GM18499 (cell line): Measurements from ENCODE around the gene CPEB2.

Experiments
- ATAC-seq: cut with Tn5 transposase; IDR thresholded peaks from one replicate; pipeline ENCODE4 v1.9.1; 2021; ENCODE audit warnings: moderate number of reproducible peaks; ENCODE audit not compliant: insufficient read depth, unreplicated experiment

CPEB2 gene

DNA sequence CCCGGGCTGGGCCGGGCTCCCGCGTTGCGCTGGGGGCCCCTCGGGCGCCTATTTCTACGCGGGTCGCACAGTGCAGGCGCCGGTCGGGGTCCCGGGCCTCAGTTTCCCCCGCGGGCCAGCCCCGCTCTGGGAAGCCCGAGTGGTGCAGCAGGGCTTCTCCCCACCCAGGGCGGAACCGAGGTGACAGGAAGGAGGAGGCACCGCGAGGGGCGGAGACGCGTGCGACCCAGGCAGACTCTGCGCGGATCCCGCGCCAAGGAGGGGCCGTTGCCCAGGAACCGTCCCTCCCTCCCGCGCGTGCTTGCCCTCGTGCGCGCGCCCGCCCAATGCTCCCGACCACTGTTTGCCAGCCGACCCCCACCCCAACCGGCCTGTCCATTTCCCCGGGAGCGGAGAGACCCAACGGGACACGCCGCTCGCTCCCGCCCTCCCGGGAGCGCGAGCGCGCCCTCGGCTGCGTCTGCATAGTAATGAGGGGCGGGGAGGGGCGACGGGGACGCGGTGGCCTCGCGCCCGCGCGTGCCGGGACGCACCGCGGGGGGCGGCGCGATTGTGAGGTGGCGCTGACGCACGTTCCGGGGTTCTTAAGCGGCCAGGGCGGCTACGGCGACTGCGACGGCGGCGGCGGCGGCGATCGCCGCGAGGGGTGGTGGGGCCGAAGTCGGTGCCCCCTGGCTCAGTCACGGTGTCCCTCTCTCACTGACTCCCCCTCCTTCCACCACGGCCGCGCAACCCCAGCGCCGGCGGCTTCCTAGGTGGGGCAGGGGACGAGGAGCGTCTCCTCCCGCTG, at the start of gene CPEB2:
Gene CPEB2, plus strand, starts transcription at position 613 of the 790 bp plus-strand sequence. CDS start 193 bp downstream, outside the sequence.
- ATAC-seq = peak; percentile 48

DNA sequence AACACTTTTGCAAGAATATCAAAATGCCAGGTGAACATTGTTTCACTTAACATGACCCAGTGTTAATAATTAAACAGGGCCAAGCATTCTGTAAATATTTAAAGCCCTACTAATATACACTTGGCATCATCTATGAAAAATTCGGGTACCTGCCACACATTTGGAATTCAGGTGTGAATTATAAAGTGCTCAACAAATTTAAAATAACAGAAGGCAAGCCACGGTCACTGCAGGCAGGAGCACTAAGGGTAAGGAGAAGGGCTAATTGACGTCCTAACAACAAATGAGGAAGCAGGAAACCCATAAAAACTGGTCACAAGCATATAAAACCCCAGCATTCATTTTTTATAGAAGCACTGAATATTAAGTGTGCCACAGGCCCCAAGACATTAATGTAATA, 43.8 kb upstream of the CPEB2 start:
- no peak for ATAC-seq

DNA sequence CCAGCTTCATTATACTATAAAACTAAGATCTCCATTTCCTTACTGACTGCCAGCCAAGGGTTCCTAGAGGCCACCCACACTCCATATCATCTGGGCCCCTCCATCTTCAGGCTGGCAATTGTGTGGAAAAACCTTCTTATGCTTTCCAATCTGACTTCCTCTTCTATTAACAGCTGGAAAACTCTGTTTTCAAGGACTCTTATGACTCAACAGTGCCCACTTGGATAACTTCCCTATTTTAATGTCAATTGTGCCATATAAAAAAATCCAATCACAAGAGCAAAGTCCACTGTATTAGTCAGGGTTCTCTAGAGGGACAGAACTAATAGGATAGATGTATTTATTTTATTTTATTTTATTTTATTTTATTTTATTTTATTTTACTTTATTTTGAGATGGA, 41.0 kb upstream of the CPEB2 start:
- no peak for ATAC-seq

DNA sequence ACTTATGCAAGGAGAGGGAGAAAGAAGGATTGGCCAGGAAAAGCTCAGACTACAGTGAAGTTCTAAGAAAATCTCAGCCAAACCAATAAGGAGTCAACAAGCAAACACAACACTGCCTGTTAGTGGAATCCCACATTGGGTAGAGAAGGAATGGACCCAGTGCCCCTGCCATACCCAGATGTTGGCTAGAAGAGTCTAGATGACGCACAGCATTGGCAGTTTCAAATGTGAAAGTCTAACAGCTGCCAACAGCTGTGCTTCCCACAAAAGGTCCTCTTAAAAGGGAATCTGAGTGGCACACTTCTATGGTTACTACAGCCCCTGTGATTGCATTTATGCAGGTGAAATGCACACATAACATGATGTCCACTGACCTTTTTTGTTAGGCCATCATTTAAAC, 37.2 kb upstream of the CPEB2 start:
- ATAC-seq = no peak

DNA sequence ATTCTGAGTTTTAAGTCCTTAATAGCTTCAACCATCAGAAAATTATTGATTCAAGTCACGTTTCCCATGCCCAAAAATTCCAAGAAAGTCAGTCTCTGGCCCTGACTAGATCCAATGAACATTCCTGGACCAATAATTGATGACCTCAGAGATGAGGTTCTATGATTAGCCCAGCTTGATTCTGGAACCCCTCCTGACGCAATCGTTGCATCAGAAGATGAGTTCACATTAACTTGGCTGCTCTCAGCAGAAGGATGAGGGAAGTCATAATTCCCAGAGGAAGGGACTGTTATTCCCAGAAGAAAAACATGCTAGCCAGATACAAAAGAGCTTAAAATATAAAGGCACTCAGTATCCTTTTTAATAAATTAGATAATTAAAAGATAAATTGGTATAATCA, 34.3 kb upstream of the CPEB2 start:
- ATAC-seq = no peak

DNA sequence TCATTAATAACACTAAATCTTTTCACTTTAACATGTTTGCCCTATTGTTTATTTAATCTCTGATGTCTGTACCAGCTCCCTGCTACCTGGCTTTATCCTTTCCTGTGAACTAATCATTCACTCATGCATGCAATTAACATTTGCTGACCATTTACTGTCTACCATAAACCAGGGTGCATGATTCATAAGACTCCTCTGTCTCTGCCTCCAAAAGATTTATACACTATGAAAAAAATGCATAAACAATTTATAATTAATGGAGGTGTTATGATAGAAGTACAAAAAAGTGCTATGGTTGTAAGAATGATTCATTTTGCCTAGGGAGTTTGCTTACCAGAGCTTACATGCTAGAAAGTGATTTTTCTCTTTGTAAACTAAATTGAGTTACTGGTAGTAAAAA, 24.5 kb upstream of the CPEB2 start:
- ATAC-seq = no peak

DNA sequence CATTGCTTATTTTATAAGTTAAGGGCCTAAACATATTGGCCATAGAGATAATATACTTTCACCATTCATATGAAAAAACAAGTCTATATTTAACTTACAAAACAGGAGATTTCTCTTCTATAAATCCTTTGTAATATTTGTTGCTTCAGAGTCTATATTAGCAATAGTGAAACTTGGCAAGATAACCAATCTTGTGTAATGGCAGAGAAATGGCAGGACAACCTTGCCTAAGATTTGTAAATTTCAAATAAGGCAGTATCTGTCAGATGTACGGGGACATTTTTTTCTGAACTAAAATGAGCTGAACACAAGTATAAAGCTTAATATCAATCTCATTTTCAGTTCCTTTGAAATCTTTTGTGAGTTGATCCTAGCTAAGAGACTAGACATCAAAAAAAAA, 17.8 kb upstream of the CPEB2 start:
- ATAC-seq = no peak

DNA sequence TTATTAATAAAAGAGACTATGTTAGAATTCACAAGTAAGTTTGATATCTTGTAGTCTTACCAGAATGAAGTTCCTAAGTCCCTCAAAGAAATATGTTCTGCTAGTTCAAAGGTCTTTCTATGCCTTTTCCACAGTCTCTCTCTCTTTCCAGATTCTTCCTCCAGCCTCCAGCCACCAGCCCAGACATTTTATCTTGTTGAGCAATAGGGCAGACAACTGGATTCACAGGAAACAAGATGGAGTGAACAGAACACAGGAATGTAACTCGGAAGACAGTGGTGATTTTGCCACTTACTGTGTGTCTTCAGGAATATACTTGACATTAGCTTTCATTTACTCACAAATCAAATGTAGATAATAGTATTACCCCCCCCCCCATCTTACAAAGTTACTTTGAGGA, 17.1 kb upstream of the CPEB2 start:
- ATAC-seq = no peak

DNA sequence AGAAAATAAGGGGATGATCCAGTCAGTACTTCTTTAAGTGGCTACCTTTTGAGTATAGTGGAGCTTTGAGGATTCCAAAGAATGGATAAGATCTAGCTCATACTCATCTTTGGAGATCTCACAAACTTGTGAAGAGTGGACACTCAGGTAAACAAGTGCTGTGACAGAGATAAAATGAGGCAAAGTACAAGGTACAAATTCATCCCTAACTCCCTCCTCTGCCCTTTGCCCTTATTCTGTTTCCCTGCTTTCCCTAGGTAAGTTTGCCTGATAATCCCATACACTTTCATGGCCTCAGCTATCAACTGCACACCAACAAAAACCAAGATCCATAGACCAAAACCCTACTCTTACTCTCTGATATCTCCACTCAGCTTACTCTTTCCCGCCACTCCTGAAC, 16.4 kb upstream of the CPEB2 start:
- ATAC-seq = no peak

DNA sequence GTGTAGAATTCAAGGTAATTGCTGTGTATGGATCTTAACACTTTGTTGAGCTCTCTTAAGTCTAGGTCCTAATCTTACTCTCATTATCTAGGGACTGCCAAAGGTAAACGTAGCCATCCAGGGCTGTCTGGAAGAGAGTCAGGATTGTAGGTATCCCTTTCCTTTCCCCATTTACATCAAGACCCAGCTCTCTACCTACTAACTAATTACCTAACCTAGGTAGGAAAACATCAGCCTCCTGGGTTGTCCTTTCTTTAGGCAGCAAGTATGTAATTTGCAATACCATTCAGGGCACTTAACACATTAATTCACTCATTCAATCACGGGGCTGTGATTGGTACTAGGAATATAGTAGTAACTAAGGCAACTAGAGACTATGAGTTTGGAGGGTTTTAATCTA, 15.2 kb upstream of the CPEB2 start:
- no peak for ATAC-seq

DNA sequence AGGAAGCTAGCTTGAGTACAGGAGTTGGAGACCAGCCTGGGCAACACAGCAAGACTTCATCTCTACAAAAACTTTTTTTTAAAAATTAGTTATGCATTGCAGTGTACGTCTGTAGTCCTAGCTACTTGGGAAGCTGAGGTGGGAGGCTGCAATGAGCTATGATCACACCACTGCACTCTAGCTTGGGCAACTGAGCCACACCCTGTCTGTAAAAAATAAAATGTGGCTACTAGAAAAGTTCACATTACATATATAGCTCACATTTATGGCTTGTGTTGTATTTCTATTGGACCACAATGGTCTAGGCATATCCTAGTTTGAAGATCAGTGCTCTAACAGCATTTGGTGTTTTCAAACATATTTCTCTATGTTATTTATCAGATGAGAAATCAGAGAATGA, 11.8 kb upstream of the CPEB2 start:
- ATAC-seq = no peak

DNA sequence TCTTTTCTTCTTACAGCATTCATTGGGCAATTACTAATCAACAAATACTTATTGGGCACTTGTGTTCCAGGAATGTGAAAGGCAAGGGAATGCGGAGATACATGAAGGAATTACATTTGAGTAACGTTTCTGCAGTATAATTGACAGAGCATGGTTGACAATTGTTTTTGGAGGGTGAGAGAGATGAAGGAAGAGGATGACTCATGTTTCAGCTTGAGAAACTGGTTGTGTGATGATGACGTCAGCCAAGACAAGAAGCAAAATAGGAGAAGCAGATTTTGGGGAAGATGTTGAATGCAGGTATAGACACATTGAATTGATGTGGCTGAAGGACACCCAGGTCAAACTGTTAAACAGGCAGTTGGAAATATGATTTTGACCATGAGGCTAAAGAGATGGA, 8.0 kb upstream of the CPEB2 start:
- no peak for ATAC-seq

DNA sequence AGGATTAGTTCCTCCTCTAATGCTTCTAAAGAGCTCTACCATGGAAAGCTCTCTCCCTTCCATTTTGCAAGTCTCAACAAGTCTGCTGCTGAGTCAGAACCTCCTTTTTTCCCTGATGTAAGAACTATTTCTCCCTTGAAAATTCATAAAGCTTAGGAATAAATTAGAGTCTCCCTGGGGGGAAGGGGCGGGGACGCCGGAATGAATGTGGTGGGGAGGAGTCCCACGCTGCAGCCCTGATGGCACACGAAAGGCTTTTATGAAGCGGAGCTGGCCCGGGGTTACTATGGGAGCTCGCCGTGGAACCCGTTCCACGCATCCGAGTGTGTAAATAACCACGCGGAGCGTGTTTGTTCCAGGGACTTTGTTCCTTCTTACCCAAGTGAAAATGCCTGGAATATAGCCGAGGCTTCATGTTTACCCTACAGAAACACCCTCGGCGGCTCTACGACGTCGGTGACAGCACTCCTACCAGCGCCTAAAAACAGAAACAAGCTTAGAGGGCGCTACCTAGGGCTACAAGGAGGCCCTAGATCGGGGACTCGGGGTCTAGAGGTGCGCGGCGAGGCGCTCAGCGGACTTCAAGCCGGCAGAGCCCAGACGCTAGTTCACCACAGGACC, 923 bp upstream of the CPEB2 start:
- ATAC-seq = peak; percentile 25

DNA sequence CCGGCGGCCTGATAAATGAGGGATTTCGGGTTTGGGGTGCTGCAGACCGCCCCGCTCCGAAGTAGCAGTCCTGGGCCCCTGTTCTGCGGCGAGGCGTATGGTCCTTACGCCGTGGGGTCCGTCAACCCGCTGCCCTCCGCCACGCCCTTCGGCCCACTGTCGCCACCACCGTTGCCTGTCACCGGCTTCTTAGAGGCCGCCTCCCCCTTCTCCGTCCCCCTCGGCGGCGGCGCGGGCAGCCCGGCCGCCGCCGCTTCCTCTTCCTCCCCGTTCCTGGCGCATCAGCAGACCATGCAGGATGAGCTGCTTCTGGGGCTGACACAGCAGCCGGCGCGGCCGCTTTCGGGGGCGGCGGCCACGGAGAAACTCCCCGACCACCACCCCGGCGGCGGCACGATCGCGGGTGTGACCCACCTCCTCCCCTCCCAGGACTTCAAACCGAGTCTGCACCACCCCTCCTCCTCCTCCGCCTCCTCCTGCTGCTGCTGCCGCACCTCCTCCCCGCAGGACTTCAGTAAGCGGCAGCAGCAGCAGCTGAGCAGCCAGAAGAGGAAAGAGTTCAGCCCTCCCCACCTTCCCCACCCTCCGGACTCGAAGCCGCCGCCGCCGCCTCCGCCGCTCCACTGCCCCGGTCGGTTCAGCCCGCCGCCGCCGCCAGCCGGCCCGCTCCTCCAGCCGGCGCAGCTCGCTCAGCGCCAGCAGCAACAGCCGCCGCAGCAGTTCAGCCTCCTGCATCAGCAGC, 549 bp downstream of the CPEB2 start:
- peak; percentile 10 for ATAC-seq

DNA sequence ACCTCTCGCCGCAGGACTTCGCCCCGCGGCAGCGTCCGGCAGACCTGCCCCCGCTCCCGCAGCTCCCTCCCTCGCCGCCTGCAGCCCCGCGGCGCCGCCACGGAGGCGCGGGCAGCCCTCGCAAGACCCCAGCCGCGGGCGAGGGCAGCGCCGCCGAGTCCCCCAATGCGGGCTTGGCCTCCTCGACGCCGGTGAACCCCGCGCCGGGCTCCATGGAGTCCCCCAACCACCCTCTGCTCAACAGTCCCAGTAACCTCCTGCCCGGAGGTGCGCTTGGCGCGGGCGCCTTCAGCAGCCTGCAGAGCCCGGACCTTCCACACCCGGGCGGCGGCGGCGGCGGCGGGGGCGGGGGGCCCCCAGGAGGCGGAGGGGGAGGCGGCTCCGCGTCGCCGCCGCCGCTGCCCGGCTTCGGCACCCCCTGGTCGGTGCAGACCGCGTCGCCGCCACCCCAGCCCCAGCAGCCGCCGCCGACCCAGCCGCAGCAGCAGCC, 1.2 kb downstream of the CPEB2 start:
- peak; percentile 7 for ATAC-seq

DNA sequence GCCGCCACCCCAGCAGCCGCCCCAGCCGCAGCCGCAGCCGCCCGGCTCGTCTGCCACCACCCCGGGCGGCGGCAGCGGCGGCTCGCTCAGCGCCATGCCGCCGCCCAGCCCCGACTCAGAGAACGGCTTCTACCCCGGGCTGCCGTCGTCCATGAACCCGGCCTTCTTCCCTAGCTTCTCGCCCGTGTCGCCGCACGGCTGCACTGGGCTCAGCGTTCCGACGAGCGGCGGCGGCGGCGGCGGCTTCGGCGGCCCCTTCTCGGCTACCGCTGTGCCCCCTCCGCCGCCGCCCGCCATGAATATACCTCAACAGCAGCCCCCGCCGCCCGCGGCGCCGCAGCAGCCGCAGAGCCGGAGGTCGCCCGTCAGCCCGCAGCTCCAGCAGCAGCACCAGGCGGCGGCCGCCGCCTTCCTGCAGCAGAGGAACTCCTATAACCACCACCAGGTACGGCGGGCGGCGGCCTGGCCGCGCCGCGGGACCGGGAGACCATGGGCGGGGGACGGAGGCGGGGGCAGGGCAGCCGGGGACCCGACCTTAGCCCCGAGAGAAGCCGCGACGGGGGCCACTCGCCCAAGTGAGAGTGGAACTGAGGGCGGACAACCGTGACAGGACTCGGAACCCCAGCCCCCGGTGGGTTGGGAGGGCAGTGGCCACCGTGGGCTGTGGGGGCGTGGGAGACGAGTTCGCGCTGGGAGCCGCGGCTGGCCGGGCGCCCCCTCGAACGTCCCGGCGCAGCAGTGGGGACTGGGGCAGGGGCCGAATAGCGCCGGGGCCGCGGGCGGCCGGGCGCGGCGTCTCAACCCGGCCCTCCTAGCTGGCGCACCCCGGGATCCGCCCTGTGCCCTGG, 1.8 kb downstream of the CPEB2 start:
- ATAC-seq = no peak

DNA sequence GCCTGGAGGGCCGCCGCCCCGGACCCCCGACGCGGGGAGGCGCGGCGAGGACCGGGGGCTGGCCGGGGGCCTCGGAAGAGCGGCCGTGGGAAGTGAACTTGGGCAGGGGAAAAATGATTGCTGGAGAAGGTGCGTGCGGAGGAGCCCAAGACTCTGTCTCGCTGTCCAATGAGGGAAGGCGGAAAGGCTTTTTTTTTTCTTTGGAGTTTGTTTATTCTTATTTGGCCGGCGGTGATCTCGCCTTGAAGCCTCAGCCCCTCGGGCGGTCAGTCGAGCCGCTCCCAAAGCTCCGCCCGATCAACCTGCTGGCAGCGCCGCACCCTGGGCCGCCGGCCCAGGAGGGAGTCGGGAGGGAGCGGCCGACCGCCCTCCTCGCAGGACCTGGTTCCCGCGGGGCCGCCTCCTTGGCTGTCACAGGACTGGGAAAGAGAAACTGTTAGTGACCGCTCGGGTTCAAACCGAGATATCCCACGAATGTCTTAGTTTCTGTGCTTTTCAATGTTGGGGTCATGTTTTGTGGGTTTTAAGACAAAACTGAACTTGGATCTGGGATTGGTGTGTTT, 2.5 kb downstream of the CPEB2 start:
- no peak for ATAC-seq

DNA sequence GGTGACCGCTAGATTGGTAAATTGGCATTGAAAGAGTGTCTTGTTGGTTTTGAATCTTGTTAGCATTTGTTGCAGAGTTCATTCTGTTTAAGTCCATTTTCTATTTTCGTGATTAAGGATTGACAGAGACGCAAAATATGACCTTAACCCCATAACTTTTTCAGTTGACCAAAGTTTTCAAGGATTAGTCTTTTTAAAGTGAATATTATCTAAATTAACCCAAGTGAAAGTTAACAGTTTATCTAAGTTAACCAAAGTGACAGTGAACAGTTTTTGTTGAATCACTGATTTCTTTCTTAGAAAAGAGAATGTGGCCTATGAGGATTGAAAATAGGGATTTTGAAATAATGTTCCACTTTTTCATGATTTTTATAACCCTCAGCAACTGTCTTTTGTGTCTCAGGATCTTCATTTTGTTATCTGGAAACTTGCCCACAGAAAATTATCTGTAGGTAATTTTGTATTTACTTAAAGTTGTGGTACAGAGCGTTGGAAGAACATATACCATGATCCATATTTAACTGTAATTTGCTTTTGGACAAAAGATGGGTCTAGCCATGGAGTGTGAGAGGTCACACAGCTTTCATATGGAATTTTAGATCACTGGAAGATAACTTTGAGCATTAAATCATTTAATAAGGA, 3.3 kb downstream of the CPEB2 start:
- no peak for ATAC-seq

DNA sequence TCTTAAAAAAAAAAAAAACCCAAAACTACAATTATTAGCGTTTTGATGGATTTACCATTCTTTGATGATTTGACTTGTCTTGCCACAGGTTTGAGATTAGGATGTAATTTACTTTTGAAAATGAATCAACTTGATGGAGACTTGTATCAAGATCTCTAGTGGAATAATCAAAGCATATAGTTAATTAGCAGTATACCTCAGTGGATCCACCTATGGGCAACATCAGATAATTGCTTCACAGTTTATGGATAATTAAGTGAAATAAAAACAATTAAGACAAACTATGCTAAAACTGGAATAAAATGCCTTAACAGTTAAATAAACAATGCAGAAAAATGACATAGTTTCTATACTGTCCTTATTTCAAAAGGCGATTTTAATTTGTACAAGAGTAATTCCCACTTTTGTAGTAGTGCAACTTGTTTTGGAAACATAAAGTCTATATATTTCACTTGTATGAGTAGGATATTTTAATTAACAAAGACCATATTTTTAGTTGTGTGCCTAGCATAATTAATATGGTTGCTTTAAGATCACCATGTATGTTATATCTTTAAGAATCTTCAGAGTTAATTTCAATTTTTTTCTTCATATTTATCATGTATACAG, 4.2 kb downstream of the CPEB2 start:
- ATAC-seq = no peak
